DOHH2 (cell line): ENCODE results near the gene C22orf23.

Experiments
- H3F3A ChIP-seq: fragments of 200-600 bp; sonication (generic), shearing (Covaris generic); 2 replicates; pipeline ENCODE4 v1.6.0; 2016; ENCODE audit warnings: antibody characterized with exemption, mild to moderate bottlenecking; ENCODE audit not compliant: control insufficient read depth, insufficient read depth
- H3K27ac ChIP-seq: fragments of 200-600 bp; sonication (generic); 2 replicates; pipeline ENCODE4 v1.5.1; 2014; ENCODE audit warnings: low read depth, mild to moderate bottlenecking, low read length, moderate library complexity
- H3K27me3 ChIP-seq: fragments of 200-600 bp; sonication (generic); 2 replicates; pipeline ENCODE4 v1.6.1; 2014; ENCODE audit warnings: mild to moderate bottlenecking, low read length, mixed read lengths; ENCODE audit not compliant: control insufficient read depth
- H3K36me3 ChIP-seq: fragments of 200-600 bp; sonication (generic); 2 replicates; pipeline ENCODE4 v1.6.1; 2014; ENCODE audit warnings: mild to moderate bottlenecking, low read length, moderate library complexity, mixed read lengths; ENCODE audit not compliant: control insufficient read depth
- H3K4me1 ChIP-seq: fragments of 200-600 bp; sonication (generic); 2 replicates; pipeline ENCODE4 v1.6.1; 2014; ENCODE audit warnings: mild to moderate bottlenecking, low read length, mixed read lengths; ENCODE audit not compliant: control insufficient read depth
- H3K4me2 ChIP-seq: fragments of 200-600 bp; sonication (generic); 2 replicates; pipeline ENCODE4 v1.6.0; 2014; ENCODE audit warnings: mild to moderate bottlenecking, low read length, moderate library complexity
- H3K4me3 ChIP-seq: fragments of 200-600 bp; sonication (generic); 2 replicates; pipeline ENCODE4 v1.5.1; 2014; ENCODE audit warnings: mild to moderate bottlenecking, low read length, mixed read lengths
- H3K79me2 ChIP-seq: fragments of 200-600 bp; sonication (generic); 2 replicates; pipeline ENCODE4 v1.6.1; 2014; ENCODE audit warnings: mild to moderate bottlenecking, low read length, mixed read lengths; ENCODE audit not compliant: control insufficient read depth
- H3K9me2 ChIP-seq: fragments of 200-600 bp; sonication (generic); replicated peaks from 2 replicates; pipeline ENCODE4 v1.6.1; 2014; ENCODE audit warnings: mild to moderate bottlenecking, low read length, mixed read lengths; ENCODE audit not compliant: control insufficient read depth
- H3K9me3 ChIP-seq: fragments of 200-600 bp; sonication (generic); 2 replicates; pipeline ENCODE4 v1.6.1; 2014; ENCODE audit warnings: antibody characterized with exemption, low read length, mixed read lengths; ENCODE audit not compliant: control insufficient read depth, insufficient read depth
- H4K20me1 ChIP-seq: fragments of 200-600 bp; sonication (generic); 2 replicates; pipeline ENCODE4 v1.6.0; 2014; ENCODE audit warnings: low read depth, mild to moderate bottlenecking, antibody characterized with exemption, low read length, moderate library complexity; ENCODE audit not compliant: control insufficient read depth, insufficient read depth
- CTCF ChIP-seq: fragments of 200-600 bp; sonication (generic); IDR thresholded peaks from one replicate; pipeline ENCODE4 v1.5.1; 2014; ENCODE audit warnings: antibody characterized with exemption, mild to moderate bottlenecking, low read depth, low read length; ENCODE audit not compliant: poor library complexity, severe bottlenecking
- EZH2phosphoT487 ChIP-seq: fragments of 200-600 bp; sonication (generic); IDR thresholded peaks from 2 replicates; pipeline ENCODE4 v1.6.1; 2017; ENCODE audit warnings: borderline replicate concordance, mild to moderate bottlenecking, antibody characterized with exemption, low read length, moderate library complexity, mixed read lengths

The C22orf23 gene

GRCh38 chr22:37982151-37982785 lies 28.9 kb upstream of the C22orf23 start:
- Histone ChIP-seq H3K9me2 (no peaks in the 10 kb centered on the region), H3K27ac (no peak overlapping the region), H3K9me3 (no peaks in the 10 kb centered on the region), H3K4me3 (no peak overlapping the region), H3K79me2 (no peaks in the 10 kb centered on the region), H3K36me3 (no peaks in the 10 kb centered on the region), H4K20me1 (no peaks in the 10 kb centered on the region), H3K4me1 (no peaks in the 10 kb centered on the region), H3K4me2 (no peak overlapping the region), H3K27me3 (no peaks in the 10 kb centered on the region), H3F3A (no peaks in the 10 kb centered on the region)
- TF ChIP-seq CTCF, result no peak
- no peak for TF ChIP-seq EZH2phosphoT487

- no peaks in the 10 kb centered on the region for H4K20me1 ChIP-seq
- H3K4me3 ChIP-seq, result no peak overlapping the region
- H3K9me3 ChIP-seq, result no peaks in the 10 kb centered on the region
- H3K4me1 ChIP-seq, result no peaks in the 10 kb centered on the region
- H3K27me3 ChIP-seq, result no peaks in the 10 kb centered on the region
- no peaks in the 10 kb centered on the region for H3K79me2 ChIP-seq
- no peak overlapping the region for H3K4me2 ChIP-seq
- H3K36me3 ChIP-seq, result no peaks in the 10 kb centered on the region
- H3F3A ChIP-seq, result no peaks in the 10 kb centered on the region
- no peaks in the 10 kb centered on the region for H3K9me2 ChIP-seq
- TF ChIP-seq CTCF (no peak), EZH2phosphoT487 (no peak)
- no peak overlapping the region for H3K27ac ChIP-seq
Observed at GRCh38 chr22:37981282-37982011, 28.0 kb upstream of the C22orf23 start.

GRCh38 chr22:37979782-37980181 lies 26.4 kb upstream of the C22orf23 start:
- Histone ChIP-seq H3K4me3 (no peak overlapping the region), H3K9me3 (no peaks in the 10 kb centered on the region), H3K9me2 (no peaks in the 10 kb centered on the region), H3K27ac (no peak overlapping the region), H3K79me2 (no peaks in the 10 kb centered on the region), H3K4me1 (no peaks in the 10 kb centered on the region), H4K20me1 (no peaks in the 10 kb centered on the region), H3K36me3 (no peaks in the 10 kb centered on the region), H3K4me2 (no peak overlapping the region), H3K27me3 (no peaks in the 10 kb centered on the region), H3F3A (no peaks in the 10 kb centered on the region)
- TF ChIP-seq EZH2phosphoT487 (no peak), CTCF (no peak)
